A549 (cell line): Measurements from ENCODE around the gene FAM110D.

ENCODE experiments used
- CEBPB ChIP-seq, 2 experiments: fragments of >200 bp in 1 of 2; sonication (Bioruptor Twin) in 1 of 2; formaldehyde crosslinking in 1 of 2; IDR thresholded peaks; 2 replicates each; pipeline ENCODE4 v1.6.1; 2012 to 2016
- CTCF ChIP-seq: fragments of >200 bp; sonication (Bioruptor Twin); formaldehyde crosslinking; IDR thresholded peaks from 3 replicates; pipeline ENCODE4 v1.5.1; 2016
- E2F6 ChIP-seq: IDR thresholded peaks from 2 replicates; pipeline ENCODE4 v1.6.1; 2012; ENCODE audit warnings: low read depth, borderline replicate concordance
- EP300 ChIP-seq, 2 experiments: fragments of >200 bp; sonication (Bioruptor Twin); formaldehyde crosslinking; IDR thresholded peaks; 2 replicates in 1 of 2; 3 replicates in 1 of 2; pipeline ENCODE4 v1.6.1; 2016 to 2017
- ESRRA ChIP-seq: fragments of 150-350 bp; IDR thresholded peaks from 2 replicates; pipeline ENCODE4 v1.6.1; 2014; ENCODE audit warnings: mild to moderate bottlenecking, low read length, borderline replicate concordance
- HDAC2 ChIP-seq: fragments of 200-600 bp; sonication (generic); IDR thresholded peaks from 2 replicates; pipeline ENCODE4 v1.6.1; 2016
- HOXA7 ChIP-seq: fragments of 250-450 bp; sonication (Bioruptor Pico); IDR thresholded peaks from 2 replicates; pipeline ENCODE4 v1.5.0; 2020; ENCODE audit warnings: mild to moderate bottlenecking, moderate library complexity
- KDM1A ChIP-seq: fragments of 200-600 bp; sonication (generic); IDR thresholded peaks from 2 replicates; pipeline ENCODE4 v1.6.1; 2016; ENCODE audit warnings: low read depth, mild to moderate bottlenecking
- MAFK ChIP-seq: fragments of 450-650 bp; IDR thresholded peaks from 2 replicates; pipeline ENCODE4 v1.6.1; 2014; ENCODE audit not compliant: partially characterized antibody
- MYC ChIP-seq: IDR thresholded peaks from 2 replicates; pipeline ENCODE4 v1.6.1; 2012; ENCODE audit warnings: mild to moderate bottlenecking, inconsistent platforms, low read length, improper control_type of control experiment, borderline replicate concordance
- NFE2L2 ChIP-seq: fragments of 150-350 bp; conservative IDR thresholded peaks from 2 replicates; pipeline ENCODE4 v1.6.1; 2014; ENCODE audit warnings: low read length
- RAD21 ChIP-seq, 2 experiments: fragments of >200 bp in 1 of 2; sonication (Bioruptor Twin) in 1 of 2; formaldehyde crosslinking in 1 of 2; IDR thresholded peaks in 1 of 2; conservative IDR thresholded peaks in 1 of 2; 2 replicates in 1 of 2; 3 replicates in 1 of 2; pipeline ENCODE4 v1.6.1; 2012 to 2018; ENCODE audit warnings: inconsistent platforms in 1 of 2
- RCOR1 ChIP-seq: fragments of 150-350 bp; IDR thresholded peaks from 2 replicates; pipeline ENCODE4 v1.6.1; 2014; ENCODE audit warnings: antibody characterized with exemption, low read length, low read depth
- RFX5 ChIP-seq: fragments of 450-650 bp; IDR thresholded peaks from 2 replicates; pipeline ENCODE4 v1.7.1; 2014; ENCODE audit warnings: antibody characterized with exemption, mild to moderate bottlenecking, moderate library complexity

- no peak for TF ChIP-seq MYC
- no peak for TF ChIP-seq RCOR1
- no peak for TF ChIP-seq CTCF
- no peak for TF ChIP-seq MAFK
- no peak for TF ChIP-seq KDM1A
- TF ChIP-seq RAD21 (conservative IDR thresholded peaks at IDR 0.05 in 1 of 2, IDR thresholded peaks at IDR 0.05 in 1 of 2), result no peak
- no peak for TF ChIP-seq RFX5
- no peak for TF ChIP-seq E2F6
- TF ChIP-seq HOXA7, result no peak
- TF ChIP-seq CEBPB (IDR thresholded peaks at IDR 0.05), result no peak
- TF ChIP-seq NFE2L2, result no peak
- TF ChIP-seq HDAC2, result no peak
- no peak for TF ChIP-seq ESRRA
- no peak for TF ChIP-seq EP300 (IDR thresholded peaks at IDR 0.05)
These were observed 3.3 kb upstream of the FAM110D start for GRCh38 chr1:26155370-26156284.
